ENCODE data around the gene TMEM170B. TPM values are rescaled to one million over a fixed set of nuclear protein-coding genes. Genes with fewer than 3 reads are reported as not detected.
A peak's percentile ranks its signal among the peaks of the same experiment; 100 is the strongest.

TMEM170B gene
- total RNA-seq, 1 experiment from 2014 or later: 6.3 TPM

DNA sequence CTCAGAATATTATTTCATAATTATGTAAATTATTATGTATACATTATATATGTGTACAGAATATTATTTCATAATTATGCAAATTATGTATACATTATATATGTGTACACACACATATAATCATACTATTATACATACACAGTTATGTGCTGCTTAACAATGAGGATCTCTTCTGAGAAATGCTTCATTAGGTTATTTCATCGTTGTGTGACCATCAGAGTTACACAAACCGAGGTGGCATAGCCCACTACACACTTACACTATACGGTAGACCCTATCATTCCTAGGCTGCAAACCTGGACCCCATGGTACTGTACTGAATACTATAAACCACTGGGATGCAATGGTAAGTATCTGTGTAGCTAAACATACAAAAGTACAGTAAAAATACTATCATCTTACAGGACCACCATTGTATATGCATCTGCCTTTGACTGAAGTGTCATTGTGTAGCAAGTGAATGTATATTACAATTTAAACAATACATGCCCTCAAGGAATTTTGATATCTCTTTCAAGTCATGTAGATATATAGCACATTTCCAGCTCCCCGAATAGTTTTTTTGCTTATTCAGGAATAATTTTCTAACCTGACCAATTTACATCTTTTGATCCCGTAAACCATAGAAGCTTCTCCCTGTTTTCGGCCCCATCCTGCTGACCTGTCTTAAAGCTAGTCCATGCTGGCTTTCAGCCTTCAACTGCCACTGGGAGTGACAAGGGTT lies 71.2 kb downstream of the TMEM170B start:
- in situ Hi-C loops (cut with HindIII; ENCODE audit: low sequenced_read_pairs): no loop called here
- DNase-seq (ENCODE audit: low spot score): no peak

GRCh38 chr6:11609324-11610071 lies 71.9 kb downstream of the TMEM170B start:
- peak; percentile 40 for DNase-seq (ENCODE audit: low spot score)
- in situ Hi-C loops (cut with HindIII; ENCODE audit: low sequenced_read_pairs): no loop called here

- in situ Hi-C loops (cut with HindIII; ENCODE audit: low sequenced_read_pairs): no loop called here
- DNase-seq (ENCODE audit: low spot score): no peak
These were observed 75.8 kb downstream of the TMEM170B start for GRCh38 chr6:11613336-11613735.

DNA sequence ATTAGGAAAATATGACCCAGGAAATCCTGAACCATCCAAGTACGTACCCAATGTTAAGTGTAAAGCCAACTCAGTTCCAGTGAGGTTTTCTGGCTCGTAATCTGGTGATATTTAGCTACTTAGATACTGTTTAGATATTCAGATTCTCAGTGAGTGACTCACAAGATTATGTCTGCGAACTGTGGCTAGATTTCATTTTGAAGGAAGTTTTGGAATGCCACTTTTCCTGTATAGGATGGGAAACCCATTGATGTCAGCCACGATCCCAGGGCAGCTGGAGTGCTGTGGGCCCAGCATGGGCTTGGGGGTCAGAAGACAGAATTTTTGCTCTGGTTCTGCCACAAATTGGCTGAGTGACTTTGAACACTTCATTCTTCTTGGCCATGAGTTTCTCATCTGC lies 76.3 kb downstream of the TMEM170B start:
- in situ Hi-C loops (cut with HindIII; ENCODE audit: low sequenced_read_pairs): no loop called here

GRCh38 chr6:11614534-11615213 lies 77.1 kb downstream of the TMEM170B start:
- in situ Hi-C loops (cut with HindIII; ENCODE audit: low sequenced_read_pairs): no loop called here
- DNase-seq (ENCODE audit: low spot score): no peak

More for the DNA sequence above, 76.3 kb downstream of the TMEM170B start:
- no peak for DNase-seq (ENCODE audit: low spot score)

DNA sequence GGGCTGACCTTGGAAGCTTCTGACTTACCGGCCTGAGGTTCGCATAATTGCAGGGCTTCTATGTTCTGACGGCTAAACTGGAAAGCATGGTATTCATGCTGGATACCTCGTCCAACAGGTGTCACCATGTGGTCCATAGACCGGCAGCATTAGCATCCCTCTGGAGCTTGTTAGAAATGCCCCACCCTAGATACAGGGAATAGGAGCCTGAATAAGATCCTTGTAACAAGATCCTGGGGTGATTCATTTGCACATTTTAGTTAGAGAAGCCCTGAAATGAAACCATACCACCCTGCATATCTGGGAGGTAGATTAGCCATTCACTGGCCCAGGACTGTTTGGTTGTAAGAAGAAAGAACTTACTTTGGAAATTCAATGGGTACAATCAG lies 77.7 kb downstream of the TMEM170B start:
- DNase-seq (ENCODE audit: low spot score): no peak

DNA sequence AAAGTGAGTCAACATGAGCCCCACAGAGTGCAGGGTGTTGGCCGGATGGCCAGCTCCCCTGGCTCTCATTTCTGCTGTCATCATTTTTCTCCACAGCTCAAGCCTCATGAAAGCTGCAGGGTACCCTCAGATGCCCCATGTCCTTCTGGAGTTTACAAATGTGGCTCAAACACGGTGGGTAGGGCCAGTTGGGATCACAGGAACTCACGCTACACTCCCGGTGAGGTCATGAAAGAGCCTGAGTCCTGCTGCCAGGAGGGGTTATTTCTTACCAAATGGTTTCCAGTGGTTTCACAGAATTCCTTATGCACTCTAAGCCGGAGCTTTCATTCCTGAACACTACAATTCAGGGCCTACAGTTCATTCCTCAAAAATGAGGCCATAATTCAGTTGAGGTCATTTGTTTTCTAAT lies 78.7 kb downstream of the TMEM170B start:
- DNase-seq (ENCODE audit: low spot score): no peak
- in situ Hi-C loops (cut with HindIII; ENCODE audit: low sequenced_read_pairs): no loop called here

More for the DNA sequence above, 77.7 kb downstream of the TMEM170B start:
- in situ Hi-C loops (cut with HindIII; ENCODE audit: low sequenced_read_pairs): no loop called here

- DNase-seq (ENCODE audit: low spot score): no peak
- in situ Hi-C loops (cut with HindIII; ENCODE audit: low sequenced_read_pairs): no loop called here
These were observed 81.0 kb downstream of the TMEM170B start for GRCh38 chr6:11618533-11618932.

GRCh38 chr6:11621119-11621518 lies 83.6 kb downstream of the TMEM170B start:
- in situ Hi-C loops (cut with HindIII; ENCODE audit: low sequenced_read_pairs): no loop called here

DNA sequence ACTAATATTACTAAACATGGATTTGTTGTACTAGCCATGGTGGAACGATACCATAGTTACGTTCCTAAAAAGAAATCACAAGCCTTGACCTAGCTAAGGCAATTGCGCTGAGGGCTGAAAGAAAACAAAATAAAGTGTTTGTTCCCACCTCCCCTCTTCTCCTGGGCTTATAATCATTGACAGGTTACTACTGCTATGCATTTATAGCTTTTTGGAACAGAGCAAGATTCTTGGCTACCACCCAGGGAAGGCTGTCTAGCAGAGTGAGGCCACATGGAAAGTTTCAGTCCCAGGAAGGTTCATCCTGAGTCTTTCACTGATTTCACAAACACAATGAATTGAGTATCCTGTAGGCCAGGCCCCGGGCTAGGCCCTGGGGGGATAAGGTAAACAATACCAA lies 84.6 kb downstream of the TMEM170B start:
- in situ Hi-C loops (cut with HindIII; ENCODE audit: low sequenced_read_pairs): no loop called here
- DNase-seq (ENCODE audit: low spot score): no peak

More at GRCh38 chr6:11621119-11621518, 83.6 kb downstream of the TMEM170B start:
- DNase-seq (ENCODE audit: low spot score): peak; percentile 56

- in situ Hi-C loops (cut with HindIII; ENCODE audit: low sequenced_read_pairs): no loop called here
- no peak for DNase-seq (ENCODE audit: low spot score)
These were observed 85.7 kb downstream of the TMEM170B start for GRCh38 chr6:11623272-11623671.

DNA sequence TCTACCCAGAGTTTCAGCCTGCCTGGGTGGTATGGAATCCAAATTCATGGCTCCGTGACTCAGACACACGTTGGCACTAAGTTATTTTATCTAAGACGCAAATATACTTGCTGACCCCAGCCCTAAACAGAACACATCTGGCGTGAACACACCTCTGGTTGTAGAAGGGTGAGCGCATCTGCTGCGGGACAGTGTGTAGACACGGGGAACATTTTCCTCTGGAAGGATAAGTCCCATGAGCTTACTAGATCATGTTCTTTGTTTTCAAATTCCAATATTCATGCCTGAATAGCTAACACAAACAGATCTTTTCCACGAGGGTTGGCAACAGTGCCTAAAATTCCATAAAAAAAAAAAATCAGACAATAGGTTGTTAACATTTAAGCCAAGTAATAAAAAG lies 87.8 kb downstream of the TMEM170B start:
- DNase-seq (ENCODE audit: low spot score): no peak
- in situ Hi-C loops (cut with HindIII; ENCODE audit: low sequenced_read_pairs): no loop called here

- DNase-seq (ENCODE audit: low spot score): no peak
- in situ Hi-C loops (cut with HindIII; ENCODE audit: low sequenced_read_pairs): no loop called here
These were observed 88.8 kb downstream of the TMEM170B start for GRCh38 chr6:11626356-11626755.

- no peak for DNase-seq (ENCODE audit: low spot score)
- in situ Hi-C loops (cut with HindIII; ENCODE audit: low sequenced_read_pairs): no loop called here
These were observed 91.0 kb downstream of the TMEM170B start for GRCh38 chr6:11628562-11628961.

DNA sequence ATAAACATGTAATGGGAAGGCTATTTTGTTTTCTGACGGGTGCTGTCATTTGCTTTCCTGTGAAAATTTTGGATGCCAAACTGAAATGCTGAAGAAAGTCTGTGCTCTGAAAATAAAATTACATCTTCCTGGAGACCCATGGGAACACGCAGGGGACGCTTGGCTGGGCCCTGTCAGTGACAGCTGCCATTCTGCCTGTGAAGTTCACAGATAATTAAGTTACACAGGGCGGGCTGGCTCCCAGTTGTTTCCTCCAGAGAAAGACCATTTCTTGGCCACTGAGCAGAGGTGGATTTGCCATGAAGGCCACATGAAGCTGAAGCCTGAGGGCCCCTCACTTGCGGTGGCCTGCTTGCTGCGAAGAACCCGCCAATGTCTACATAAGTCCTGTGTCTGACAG lies 93.5 kb downstream of the TMEM170B start:
- no peak for DNase-seq (ENCODE audit: low spot score)
- in situ Hi-C loops (cut with HindIII; ENCODE audit: low sequenced_read_pairs): no loop called here

GRCh38 chr6:11631539-11631938 lies 94.0 kb downstream of the TMEM170B start:
- in situ Hi-C loops (cut with HindIII; ENCODE audit: low sequenced_read_pairs): no loop called here

GRCh38 chr6:11632231-11632630 lies 94.7 kb downstream of the TMEM170B start:
- no peak for DNase-seq (ENCODE audit: low spot score)
- in situ Hi-C loops (cut with HindIII; ENCODE audit: low sequenced_read_pairs): no loop called here

More at GRCh38 chr6:11631539-11631938, 94.0 kb downstream of the TMEM170B start:
- DNase-seq (ENCODE audit: low spot score): no peak

DNA sequence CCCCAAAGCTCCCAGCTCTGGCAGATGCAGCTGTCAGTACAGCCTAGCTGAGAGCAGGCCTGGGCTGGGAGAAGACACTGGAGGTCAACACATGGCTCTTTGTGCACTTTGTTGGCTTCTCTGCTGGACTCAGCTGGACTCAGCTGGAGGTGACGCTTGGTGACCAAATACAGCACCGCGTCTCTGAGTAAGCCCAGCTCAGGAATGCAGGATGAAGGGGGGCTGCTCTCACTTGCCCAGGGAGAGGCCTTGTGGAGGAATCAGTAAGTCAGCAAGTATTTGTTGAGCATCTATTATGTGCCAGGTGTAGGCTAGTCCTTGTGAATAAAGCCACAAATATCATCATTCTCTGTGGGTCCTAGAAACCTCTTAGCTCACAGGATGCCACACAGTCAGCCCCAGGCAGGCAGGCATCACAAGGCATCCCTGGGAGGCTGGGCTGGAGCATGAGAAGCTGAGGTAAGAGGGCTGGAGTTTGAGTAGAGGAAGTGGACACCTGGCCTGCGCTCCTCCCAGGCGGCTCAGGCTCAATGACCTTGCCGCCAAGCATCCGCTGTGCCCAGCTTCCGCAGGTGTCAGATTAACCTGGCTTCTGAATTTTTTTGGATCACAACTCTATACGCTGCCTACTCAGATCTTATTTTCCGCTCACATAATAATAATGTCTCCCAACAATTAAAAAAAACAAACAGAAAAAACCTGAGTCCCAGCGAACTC lies 95.4 kb downstream of the TMEM170B start:
- DNase-seq (ENCODE audit: low spot score): no peak
- in situ Hi-C loops (cut with HindIII; ENCODE audit: low sequenced_read_pairs): no loop called here

Data from G401 (cell line).